Measurements from ENCODE around the gene ROPN1L.
"Not testable (repeated sequence)": the region's sequence is repeated elsewhere in the genome, so short reads cannot be mapped to it uniquely, and the experiment has no call there.

The ROPN1L gene

GRCh38 chr5:10490927-10491672, 49.4 kb downstream of the ROPN1L start:
- H3K4me1 Mint-ChIP-seq: peaks cover 11% of the 10 kb centered on the region
- no peak for DNase-seq
- peaks cover 36% of the 10 kb centered on the region for H3K9me3 Mint-ChIP-seq
- H3K27ac Mint-ChIP-seq: no peak overlapping the region
- peaks cover 11% of the 10 kb centered on the region for H3K36me3 Mint-ChIP-seq (ENCODE audit: low read depth)
- no peak overlapping the region for H3K4me3 Mint-ChIP-seq
- H3K27me3 Mint-ChIP-seq (ENCODE audit: low read depth, poor library complexity): peaks cover 24% of the 10 kb centered on the region
- TF ChIP-seq CTCF (IDR thresholded peaks at IDR 0.05): no peak

- Mint-ChIP-seq H3K4me3 (no peak overlapping the region), H3K27ac (no peak overlapping the region), H3K4me1 (peaks cover 11% of the 10 kb centered on the region)
Measured at GRCh38 chr5:10491673-10492026, 50.0 kb downstream of the ROPN1L start.

GRCh38 chr5:10493884-10494283, 52.2 kb downstream of the ROPN1L start:
- H3K4me3 Mint-ChIP-seq: no peak overlapping the region
- TF ChIP-seq CTCF (IDR thresholded peaks at IDR 0.05): no peak
- no peak overlapping the region for H3K27ac Mint-ChIP-seq
- H3K36me3 Mint-ChIP-seq (ENCODE audit: low read depth): peaks cover 11% of the 10 kb centered on the region
- peaks cover 40% of the 10 kb centered on the region for H3K9me3 Mint-ChIP-seq
- peaks cover 10% of the 10 kb centered on the region for H3K4me1 Mint-ChIP-seq
- no peak for DNase-seq
- H3K27me3 Mint-ChIP-seq (ENCODE audit: low read depth, poor library complexity): peaks cover 15% of the 10 kb centered on the region

More at GRCh38 chr5:10491673-10492026, 50.0 kb downstream of the ROPN1L start:
- TF ChIP-seq CTCF (IDR thresholded peaks at IDR 0.05): no peak
- peaks cover 40% of the 10 kb centered on the region for H3K9me3 Mint-ChIP-seq
- peaks cover 11% of the 10 kb centered on the region for H3K36me3 Mint-ChIP-seq (ENCODE audit: low read depth)
- H3K27me3 Mint-ChIP-seq (ENCODE audit: low read depth, poor library complexity): peaks cover 24% of the 10 kb centered on the region
- no peak for DNase-seq

GRCh38 chr5:10494497-10494896, 52.8 kb downstream of the ROPN1L start:
- DNase-seq; H3K4me3 Mint-ChIP-seq; H3K27me3 Mint-ChIP-seq (ENCODE audit: low read depth, poor library complexity); H3K27ac Mint-ChIP-seq; H3K4me1 Mint-ChIP-seq: not testable (repeated sequence)
- Mint-ChIP-seq H3K9me3 (peaks cover 40% of the 10 kb centered on the region), H3K36me3 (ENCODE audit: low read depth) (peaks cover 11% of the 10 kb centered on the region)

- no peak for DNase-seq
- Mint-ChIP-seq H3K27me3 (ENCODE audit: low read depth, poor library complexity) (peaks cover 7% of the 10 kb centered on the region), H3K4me3 (no peak overlapping the region), H3K36me3 (ENCODE audit: low read depth) (peaks cover 11% of the 10 kb centered on the region), H3K9me3 (peaks cover 36% of the 10 kb centered on the region), H3K27ac (no peak overlapping the region), H3K4me1 (peaks cover 15% of the 10 kb centered on the region)
- TF ChIP-seq CTCF (IDR thresholded peaks at IDR 0.05): no peak
Measured at GRCh38 chr5:10497554-10497953, 55.9 kb downstream of the ROPN1L start.

GRCh38 chr5:10498350-10498749, 56.7 kb downstream of the ROPN1L start:
- no peak for DNase-seq
- peaks cover 11% of the 10 kb centered on the region for H3K36me3 Mint-ChIP-seq (ENCODE audit: low read depth)
- H3K9me3 Mint-ChIP-seq: peaks cover 31% of the 10 kb centered on the region
- no peak overlapping the region for H3K27ac Mint-ChIP-seq
- H3K27me3 Mint-ChIP-seq (ENCODE audit: low read depth, poor library complexity): peaks cover 7% of the 10 kb centered on the region
- peaks cover 23% of the 10 kb centered on the region for H3K4me1 Mint-ChIP-seq
- H3K4me3 Mint-ChIP-seq: no peak overlapping the region
- TF ChIP-seq CTCF (IDR thresholded peaks at IDR 0.05): no peak
